Fibroblast of pulmonary artery (primary cell): ENCODE results near the gene SIGLEC9.

Experiments
- DNase-seq: peaks from one replicate; pipeline ENCODE4 v3.0.0-alpha.2; 2010; ENCODE audit warnings: low read depth
- H3K4me3 ChIP-seq: replicated peaks from 2 replicates; pipeline ENCODE4 v1.5.1; 2011; ENCODE audit warnings: low read depth, mild to moderate bottlenecking, control low read depth, low read length, moderate library complexity
- CTCF ChIP-seq: IDR thresholded peaks from 2 replicates; pipeline ENCODE4 v1.5.1; 2011; ENCODE audit warnings: mild to moderate bottlenecking, control low read depth, low read length, inconsistent platforms; ENCODE audit errors: missing control alignments

The SIGLEC9 gene

GRCh38 chr19:51082611-51083010 is 42.1 kb upstream of the SIGLEC9 start, which contains the start of gene KLK14:
KLK14 (minus strand) TSS chr19:51082887; CDS start chr19:51082614, 273 bp downstream.
- no peak for TF ChIP-seq CTCF
- no peak for DNase-seq

GRCh38 chr19:51083181-51083580 is 41.5 kb upstream of the SIGLEC9 start:
- TF ChIP-seq CTCF = no peak
- no peak overlapping the region for H3K4me3 ChIP-seq
- DNase-seq = no peak

More at GRCh38 chr19:51082611-51083010, 42.1 kb upstream of the SIGLEC9 start, which contains the start of gene KLK14:
- H3K4me3 ChIP-seq = no peak within 1 kb of the TSS

GRCh38 chr19:51083783-51084182 is 40.9 kb upstream of the SIGLEC9 start:
- DNase-seq = no peak
- no peak overlapping the region for H3K4me3 ChIP-seq
- TF ChIP-seq CTCF = no peak

GRCh38 chr19:51084505-51084904 is 40.2 kb upstream of the SIGLEC9 start:
- no peak for TF ChIP-seq CTCF
- no peak overlapping the region for H3K4me3 ChIP-seq
- no peak for DNase-seq

- no peak overlapping the region for H3K4me3 ChIP-seq
- DNase-seq = no peak
- TF ChIP-seq CTCF = no peak
Measured at GRCh38 chr19:51086153-51086850, 38.4 kb upstream of the SIGLEC9 start.

GRCh38 chr19:51089786-51090185 is 34.9 kb upstream of the SIGLEC9 start:
- no peak for TF ChIP-seq CTCF
- DNase-seq = no peak
- H3K4me3 ChIP-seq = no peak overlapping the region

GRCh38 chr19:51090471-51090870 is 34.2 kb upstream of the SIGLEC9 start:
- TF ChIP-seq CTCF = no peak
- no peak for DNase-seq
- no peak overlapping the region for H3K4me3 ChIP-seq
